K562 (cell line): ENCODE results near the gene IGSF3. TPM values are rescaled to one million over a fixed set of nuclear protein-coding genes. Genes with fewer than 3 reads are reported as not detected.
A peak's percentile ranks its signal among the peaks of the same experiment; 100 is the strongest.

ENCODE experiments used
- ATAC-seq: fragments of 200-7000 bp; cut with Tn5 transposase; 3 replicates; pipeline ENCODE4 v1.9.1; 2020; ENCODE audit warnings: moderate library complexity
- BruUV-seq: library from RNA; stranded (reverse); fragments of 400-500 nt; replicated peaks from 2 replicates; lab custom pipeline; 2021; lab: Mats Ljungman, UMichigan
- CTCF ChIA-PET: fragments of 300-600 bp; formaldehyde crosslinking; extraction: SDS; loops from one replicate; lab custom pipeline; 2021; ENCODE audit warnings: low intra/inter-chr PET ratio; lab: Yijun Ruan, JAX
- POLR2A ChIA-PET: fragments of 300-600, 350-650 bp; sonication (Branson Sonifier 250); formaldehyde crosslinking; extraction: SDS; loops from one replicate; lab custom pipeline; 2021; ENCODE audit warnings: antibody characterized with exemption, inconsistent platforms; lab: Yijun Ruan, JAX
- DNase-seq, 4 experiments: peaks; one replicate each; pipeline versions ENCODE4 v3.0.0 to v3.0.0-alpha.2; 2011 to 2018; ENCODE audit warnings: low spot score in 3 of 4, mixed read lengths in 3 of 4; ENCODE audit errors: extremely low read depth in 1 of 4
- FAIRE-seq: peaks from 2 replicates; lab custom pipeline; 2011; peaks lifted over from hg19 to GRCh38; lab: Jason Lieb, UNC
- H2AFZ ChIP-seq: 2 replicates; pipeline ENCODE4 v1.6.0; 2011; ENCODE audit warnings: low read depth, low read length, control low read depth, inconsistent platforms
- H3K27ac ChIP-seq: fragments of 200-600 bp; 3 replicates; pipeline ENCODE4 v1.8.0; 2011; ENCODE audit warnings: low read depth, mild to moderate bottlenecking, control low read depth, inconsistent platforms, low read length, moderate library complexity, mixed read lengths; ENCODE audit errors: extremely low read depth
- H3K27me3 ChIP-seq, 2 experiments: fragments of 300-600 bp in 1 of 2; 2 replicates in 1 of 2; 3 replicates in 1 of 2; pipeline versions ENCODE4 v1.6.0 to v1.8.0; 2011; ENCODE audit warnings: inconsistent platforms in 2 of 2, low read length in 2 of 2, mild to moderate bottlenecking in 1 of 2, mixed read lengths in 1 of 2, moderate library complexity in 1 of 2; ENCODE audit not compliant: control insufficient read depth in 2 of 2, insufficient read depth in 2 of 2
- H3K36me3 ChIP-seq: fragments of 300-600 bp; 3 replicates; pipeline ENCODE4 v1.8.0; 2011; ENCODE audit warnings: mild to moderate bottlenecking, low read length, inconsistent platforms; ENCODE audit not compliant: control insufficient read depth, insufficient read depth
- H3K4me1 ChIP-seq, 2 experiments: fragments of 200-600 bp in 1 of 2; replicated peaks in 1 of 2; 2 replicates in 1 of 2; 3 replicates in 1 of 2; pipeline versions ENCODE4 v1.5.1 to v1.8.0; 2011; ENCODE audit warnings: inconsistent platforms in 2 of 2, low read length in 2 of 2, mild to moderate bottlenecking in 1 of 2, mixed read lengths in 1 of 2, moderate library complexity in 1 of 2; ENCODE audit not compliant: control insufficient read depth in 2 of 2, insufficient read depth in 2 of 2
- H3K4me2 ChIP-seq: 2 replicates; pipeline ENCODE4 v1.6.1; 2011; ENCODE audit warnings: low read length, control low read depth, inconsistent platforms, mixed read lengths; ENCODE audit not compliant: insufficient read depth
- H3K4me3 ChIP-seq: fragments of 200-600 bp; sonication (generic), shearing (Covaris generic); 2 replicates; pipeline ENCODE4 v1.5.1; 2016; ENCODE audit warnings: control low read depth, inconsistent platforms
- H3K79me2 ChIP-seq: fragments of 200-600 bp; 3 replicates; pipeline ENCODE4 v1.8.0; 2011; ENCODE audit warnings: low read length, inconsistent platforms; ENCODE audit not compliant: control insufficient read depth, insufficient read depth
- H3K9ac ChIP-seq, 2 experiments: 2 replicates each; pipeline versions ENCODE4 v1.6.0 to v1.6.1; 2011; ENCODE audit warnings: low read depth in 2 of 2, low read length in 2 of 2, control low read depth in 1 of 2, inconsistent platforms in 1 of 2, mild to moderate bottlenecking in 1 of 2, mixed read lengths in 1 of 2; ENCODE audit not compliant: insufficient read depth in 1 of 2
- H3K9me1 ChIP-seq: one replicate; pipeline ENCODE4 v1.6.0; 2011; ENCODE audit warnings: inconsistent platforms, mild to moderate bottlenecking, low read length, moderate library complexity; ENCODE audit not compliant: control insufficient read depth, insufficient read depth
- H3K9me3 ChIP-seq: replicated peaks from 2 replicates; pipeline ENCODE4 v1.5.1; 2011; ENCODE audit warnings: low read depth, low read length, inconsistent platforms; ENCODE audit not compliant: control insufficient read depth, insufficient read depth
- H4K20me1 ChIP-seq: replicated peaks from 2 replicates; pipeline ENCODE4 v1.6.1; 2011; ENCODE audit warnings: low read length, inconsistent platforms, mixed read lengths; ENCODE audit not compliant: control insufficient read depth, insufficient read depth
- BRD9 ChIP-seq: fragments of 450-650 bp; IDR thresholded peaks from 2 replicates; pipeline ENCODE4 v1.6.1; 2018; ENCODE audit warnings: low read depth; ENCODE audit not compliant: partially characterized antibody
- FOXM1 ChIP-seq, 2 experiments: fragments of 450-650 bp in 1 of 2; sonication (generic) in 1 of 2; formaldehyde crosslinking in 1 of 2; IDR thresholded peaks; 2 replicates each; pipeline versions ENCODE4 v1.6.1 to v1.9.0; 2017 to 2022; ENCODE audit warnings: low read depth in 2 of 2, mild to moderate bottlenecking in 2 of 2, missing genetic modification reagents in 1 of 2, moderate library complexity in 1 of 2
- HLTF ChIP-seq: fragments of 450-650 bp; IDR thresholded peaks from 2 replicates; pipeline ENCODE4 v1.6.1; 2016
- SPI1 ChIP-seq: IDR thresholded peaks from 2 replicates; pipeline ENCODE4 v1.6.1; 2011; ENCODE audit warnings: low read depth, low read length, control low read depth, borderline replicate concordance
- ZKSCAN1 ChIP-seq: fragments of 150-350 bp; IDR thresholded peaks from 2 replicates; pipeline ENCODE4 v1.6.1; 2016; ENCODE audit warnings: low read depth, low read length
- WGBS: fragments of 100-300 bp; shearing (Covaris generic); methylation state at CpG from one replicate; pipeline ENCODE4 v1.1.6; 2016; ENCODE audit warnings: low coverage, mixed read lengths; ENCODE audit not compliant: insufficient coverage; ENCODE audit errors: missing lambda C conversion rate; 5-methylcytosine and 5-hydroxymethylcytosine counted together
- in situ Hi-C: fragments of 300-500 bp; cut with MboI; formaldehyde crosslinking; loops from 4 replicates; pipeline ENCODE4 v1.15.0; 2018; ENCODE audit warnings: inconsistent platforms, mixed read lengths
- intact Hi-C: fragments of 100-400 bp; cut with micrococcal nuclease; formaldehyde crosslinking; loops from 2 replicates; pipeline ENCODE4 v1.14.2; 2022
- polyA plus RNA-seq, 8 experiments: library from polyadenylated mRNA; depleted of rRNA in 4 of 8; stranded (reverse) in 5 of 8; unstranded in 3 of 8; fragments of >200 nt; fragmentation: Nextera tagmentation in 2 of 8; fragmentation: Illumina TruSeq in 1 of 8; extraction: Ambion mirVana in 2 of 8; extraction: Trizol in 1 of 8; gene quantifications; 2 replicates each; pipeline versions ENCODE4 v1.2.1 to v1.2.3, GENCODE V29; 2011 to 2014; ENCODE audit warnings: inconsistent platforms in 1 of 8, missing spikeins in 1 of 8
- total RNA-seq, 7 experiments: library from RNA; depleted of rRNA in 6 of 7; stranded (reverse); fragments of >200 nt in 6 of 7; fragmentation: Illumina TruSeq in 2 of 7; extraction: Trizol in 2 of 7; gene quantifications; 2 replicates each; pipeline versions ENCODE4 v1.2.1 to v1.2.3, GENCODE V29; 2011 to 2021; ENCODE audit warnings: low replicate concordance in 1 of 7
- TF ChIP-seq, protein P1 (sequence below): IDR thresholded peaks from 3 replicates; pipeline ENCODE4 v1.6.1; 2011; ENCODE audit warnings: borderline replicate concordance, mild to moderate bottlenecking, moderate library complexity; ENCODE audit not compliant: insufficient read length; ENCODE audit errors: extremely low read depth

The IGSF3 gene
- total and polyA plus RNA-seq, 9 of the 15 experiments (the other 6 are each of a cell fraction or from before 2014, with no cell fraction given): 1.1 to 15.0 (median 8.3) TPM

DNA sequence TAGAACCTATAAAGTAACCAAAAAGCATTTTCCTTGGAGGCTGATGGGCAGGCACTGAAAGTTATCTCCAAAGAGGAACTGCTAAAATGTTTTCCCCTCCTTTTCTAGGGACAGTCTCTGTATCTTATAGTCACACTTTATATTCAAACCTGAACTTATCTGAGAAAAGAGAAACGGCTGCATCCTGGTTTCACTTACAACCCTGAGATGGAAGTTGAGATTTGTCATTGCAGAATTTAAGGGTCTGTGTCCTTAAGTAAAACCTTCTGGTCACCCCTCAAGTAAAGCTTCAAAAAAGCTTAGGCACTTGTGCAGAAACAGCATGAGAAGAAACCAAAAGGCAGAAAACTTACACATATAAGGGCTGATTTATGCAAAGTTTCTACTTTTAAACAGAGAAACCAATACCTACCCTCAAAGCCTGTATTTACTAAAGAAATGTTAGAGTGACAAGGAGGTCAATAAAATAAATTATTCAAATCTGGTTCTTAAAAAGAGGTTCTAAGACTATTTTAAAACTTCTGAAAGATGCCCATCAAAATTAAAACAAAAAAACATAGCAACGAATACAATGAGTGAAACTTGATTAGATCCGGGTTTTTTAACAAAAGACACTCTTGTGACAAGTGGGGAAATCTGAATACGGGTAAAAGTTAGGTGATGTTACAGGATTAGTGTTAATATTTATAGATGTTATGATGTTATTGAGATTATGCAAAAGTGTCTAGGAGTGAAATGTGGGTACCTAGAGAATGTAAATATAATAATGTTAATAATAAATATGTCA is 106.6 kb downstream of the IGSF3 start:
- H3K9me1 ChIP-seq: no peaks in the 10 kb centered on the region
- H3K4me3 ChIP-seq: no peak overlapping the region
- H4K20me1 ChIP-seq: 0 out of 2 replicates have a peak, but pooled peaks cover 4% of the 10 kb centered on the region
- BruUV-seq: no TSS peak
- intact Hi-C loops: no loop called here
- H3K9me3 ChIP-seq: peaks cover 13% of the 10 kb centered on the region
- ChIA-PET CTCF (no interaction called here), POLR2A (interaction anchor here (1.3 to 1.6 kb wide), 2 partner anchors 10 kb away, joined by 3 to 4 read pairs; partner anchors contain the start of gene CD58)
- no peak overlapping the region for H3K4me2 ChIP-seq
- 51% methylated on average over 4 of the region's 4 CpGs for WGBS
- H3K27me3 ChIP-seq: no peaks in the 10 kb centered on the region
- TF ChIP-seq BRD9: no peak
- peak; percentile 32; the same call in 1 of the 2 replicates for TF ChIP-seq FOXM1 (IDR thresholded peaks at IDR 0.05; ENCODE audit: low read depth)
- no peak for TF ChIP-seq FOXM1 (CRISPR knock-in tag; IDR thresholded peaks at IDR 0.05; ENCODE audit: low read depth)
- no peak for TF ChIP-seq HLTF
- peak; percentile 71; the same call in 1 of the 2 replicates for TF ChIP-seq SPI1
- TF ChIP-seq ZKSCAN1: no peak
- TF ChIP-seq, protein P1, sequence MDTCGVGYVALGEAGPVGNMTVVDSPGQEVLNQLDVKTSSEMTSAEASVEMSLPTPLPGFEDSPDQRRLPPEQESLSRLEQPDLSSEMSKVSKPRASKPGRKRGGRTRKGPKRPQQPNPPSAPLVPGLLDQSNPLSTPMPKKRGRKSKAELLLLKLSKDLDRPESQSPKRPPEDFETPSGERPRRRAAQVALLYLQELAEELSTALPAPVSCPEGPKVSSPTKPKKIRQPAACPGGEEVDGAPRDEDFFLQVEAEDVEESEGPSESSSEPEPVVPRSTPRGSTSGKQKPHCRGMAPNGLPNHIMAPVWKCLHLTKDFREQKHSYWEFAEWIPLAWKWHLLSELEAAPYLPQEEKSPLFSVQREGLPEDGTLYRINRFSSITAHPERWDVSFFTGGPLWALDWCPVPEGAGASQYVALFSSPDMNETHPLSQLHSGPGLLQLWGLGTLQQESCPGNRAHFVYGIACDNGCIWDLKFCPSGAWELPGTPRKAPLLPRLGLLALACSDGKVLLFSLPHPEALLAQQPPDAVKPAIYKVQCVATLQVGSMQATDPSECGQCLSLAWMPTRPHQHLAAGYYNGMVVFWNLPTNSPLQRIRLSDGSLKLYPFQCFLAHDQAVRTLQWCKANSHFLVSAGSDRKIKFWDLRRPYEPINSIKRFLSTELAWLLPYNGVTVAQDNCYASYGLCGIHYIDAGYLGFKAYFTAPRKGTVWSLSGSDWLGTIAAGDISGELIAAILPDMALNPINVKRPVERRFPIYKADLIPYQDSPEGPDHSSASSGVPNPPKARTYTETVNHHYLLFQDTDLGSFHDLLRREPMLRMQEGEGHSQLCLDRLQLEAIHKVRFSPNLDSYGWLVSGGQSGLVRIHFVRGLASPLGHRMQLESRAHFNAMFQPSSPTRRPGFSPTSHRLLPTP: no peak
- no peak for FAIRE-seq
- in situ Hi-C loops: no loop called here
- ATAC-seq: no peak
- H3K79me2 ChIP-seq: peaks cover 94% of the 10 kb centered on the region
- H2AFZ ChIP-seq: no peak overlapping the region
- peak overlapping the region; percentile 6; the same call in 1 of the 3 replicates for H3K27ac ChIP-seq
- DNase-seq: no peak
- H3K4me1 ChIP-seq: peaks cover 14 to 21% of the 10 kb centered on the region in 2 experiments; a peak in 4 of 5 replicates
- H3K36me3 ChIP-seq: peaks cover 3% of the 10 kb centered on the region
- H3K9ac ChIP-seq: no peak overlapping the region
